Vagina (tissue), 2 donors: ENCODE measurements around the gene APBB2.

Experiments
- POLR2A ChIP-seq, 2 donors: fragments of 450-650 bp; IDR thresholded peaks; one replicate each; pipeline ENCODE4 v1.6.1; 2017; ENCODE audit warnings: antibody characterized with exemption in 2 of 2, mild to moderate bottlenecking in 2 of 2, moderate library complexity in 2 of 2
- POLR2AphosphoS5 ChIP-seq, 2 donors: sonication (generic); formaldehyde crosslinking; IDR thresholded peaks; one replicate each; pipeline ENCODE4 v1.9.0; 2017; ENCODE audit warnings: antibody characterized with exemption in 2 of 2, mild to moderate bottlenecking in 2 of 2, low read depth in 1 of 2; ENCODE audit not compliant: insufficient read depth in 1 of 2
- TF ChIP-seq, protein P1 (sequence below), 3 experiments: fragments of 450-650 bp in 2 of 3; fragments of 200-600 bp in 1 of 3; sonication (generic) in 1 of 3; IDR thresholded peaks; one replicate each; pipeline ENCODE4 v1.5.1; 2017 to 2019; ENCODE audit warnings: antibody characterized with exemption in 3 of 3, mild to moderate bottlenecking in 2 of 3, moderate library complexity in 2 of 3

DNA sequence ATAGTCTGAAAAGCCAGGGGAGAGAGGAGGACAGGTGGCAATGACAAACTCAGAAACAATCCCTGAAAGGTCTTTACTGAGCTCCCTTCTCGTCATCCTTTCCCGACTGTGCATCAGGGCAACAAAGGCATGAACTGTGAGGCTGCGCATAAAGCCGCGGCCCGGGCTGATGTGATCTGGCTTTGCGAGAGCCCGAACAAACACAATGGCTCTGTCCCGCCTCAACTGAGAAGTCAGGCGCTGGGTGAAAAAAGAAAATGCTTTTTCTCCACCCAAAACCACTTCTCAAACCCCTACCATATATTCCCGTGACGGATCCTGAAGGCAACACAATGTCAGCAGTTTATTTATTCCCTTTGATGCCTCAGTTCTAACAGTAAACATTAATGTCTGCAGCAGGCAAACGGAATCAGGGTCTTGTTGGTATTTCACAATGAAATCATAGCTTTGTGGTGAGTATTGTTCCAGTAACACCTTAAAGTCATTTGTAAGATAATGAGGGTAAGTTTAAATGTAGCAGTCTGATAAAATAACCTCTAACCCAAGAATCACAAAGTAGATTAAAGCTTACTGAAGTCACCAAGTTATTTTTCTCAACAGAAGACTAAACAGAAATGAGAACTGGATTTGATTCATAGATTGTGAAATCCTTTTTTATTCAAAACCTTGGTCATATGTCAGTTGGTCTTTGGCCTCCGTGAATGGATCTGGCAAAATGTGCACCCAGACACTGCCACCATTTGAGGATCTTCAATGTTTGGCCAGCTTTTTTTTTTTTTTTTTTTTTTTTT is 67.4 kb downstream of the APBB2 start:
- TF ChIP-seq POLR2AphosphoS5 (IDR thresholded peaks at IDR 0.05; ENCODE audit: insufficient read depth in 1 of 2, low read depth in 1 of 2) (peak in 1 of 2 donors; percentile 16), POLR2A (IDR thresholded peaks at IDR 0.05) (no peak)
- TF ChIP-seq, protein P1, sequence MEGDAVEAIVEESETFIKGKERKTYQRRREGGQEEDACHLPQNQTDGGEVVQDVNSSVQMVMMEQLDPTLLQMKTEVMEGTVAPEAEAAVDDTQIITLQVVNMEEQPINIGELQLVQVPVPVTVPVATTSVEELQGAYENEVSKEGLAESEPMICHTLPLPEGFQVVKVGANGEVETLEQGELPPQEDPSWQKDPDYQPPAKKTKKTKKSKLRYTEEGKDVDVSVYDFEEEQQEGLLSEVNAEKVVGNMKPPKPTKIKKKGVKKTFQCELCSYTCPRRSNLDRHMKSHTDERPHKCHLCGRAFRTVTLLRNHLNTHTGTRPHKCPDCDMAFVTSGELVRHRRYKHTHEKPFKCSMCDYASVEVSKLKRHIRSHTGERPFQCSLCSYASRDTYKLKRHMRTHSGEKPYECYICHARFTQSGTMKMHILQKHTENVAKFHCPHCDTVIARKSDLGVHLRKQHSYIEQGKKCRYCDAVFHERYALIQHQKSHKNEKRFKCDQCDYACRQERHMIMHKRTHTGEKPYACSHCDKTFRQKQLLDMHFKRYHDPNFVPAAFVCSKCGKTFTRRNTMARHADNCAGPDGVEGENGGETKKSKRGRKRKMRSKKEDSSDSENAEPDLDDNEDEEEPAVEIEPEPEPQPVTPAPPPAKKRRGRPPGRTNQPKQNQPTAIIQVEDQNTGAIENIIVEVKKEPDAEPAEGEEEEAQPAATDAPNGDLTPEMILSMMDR (IDR thresholded peaks at IDR 0.05) = no peak
